D721Med (cell line): ENCODE data around the gene HOXB9.

ENCODE experiments used
- DNase-seq: peaks from one replicate; pipeline ENCODE4 v3.0.0; 2011; ENCODE audit warnings: low spot score; ENCODE audit not compliant: insufficient read length
- FAIRE-seq: peaks from 2 replicates; lab custom pipeline; 2011; peaks lifted over from hg19 to GRCh38; lab: Jason Lieb, UNC
- CTCF ChIP-seq: IDR thresholded peaks from 2 replicates; pipeline ENCODE4 v1.5.1; 2012; ENCODE audit warnings: mild to moderate bottlenecking, control low read depth; ENCODE audit not compliant: insufficient read depth; ENCODE audit errors: missing control alignments

Gene HOXB9

DNA sequence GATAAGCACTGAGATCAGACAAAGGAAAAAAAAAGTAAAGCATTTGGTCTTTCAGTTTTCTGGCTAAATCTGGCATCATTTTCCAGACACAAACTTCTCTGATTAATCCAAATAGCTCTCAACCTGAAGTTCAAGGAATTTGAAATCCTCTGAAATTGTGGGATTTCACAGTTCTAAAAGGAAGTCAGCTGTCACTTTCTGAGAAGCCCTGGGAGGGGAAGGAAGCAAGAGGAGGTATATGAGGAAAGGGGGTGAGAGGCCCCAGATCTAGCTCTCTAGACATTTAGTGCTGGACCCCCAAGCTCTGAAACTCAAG, 17.5 kb upstream of the HOXB9 start:
- TF ChIP-seq CTCF = no peak
- DNase-seq = no peak
- no peak for FAIRE-seq

DNA sequence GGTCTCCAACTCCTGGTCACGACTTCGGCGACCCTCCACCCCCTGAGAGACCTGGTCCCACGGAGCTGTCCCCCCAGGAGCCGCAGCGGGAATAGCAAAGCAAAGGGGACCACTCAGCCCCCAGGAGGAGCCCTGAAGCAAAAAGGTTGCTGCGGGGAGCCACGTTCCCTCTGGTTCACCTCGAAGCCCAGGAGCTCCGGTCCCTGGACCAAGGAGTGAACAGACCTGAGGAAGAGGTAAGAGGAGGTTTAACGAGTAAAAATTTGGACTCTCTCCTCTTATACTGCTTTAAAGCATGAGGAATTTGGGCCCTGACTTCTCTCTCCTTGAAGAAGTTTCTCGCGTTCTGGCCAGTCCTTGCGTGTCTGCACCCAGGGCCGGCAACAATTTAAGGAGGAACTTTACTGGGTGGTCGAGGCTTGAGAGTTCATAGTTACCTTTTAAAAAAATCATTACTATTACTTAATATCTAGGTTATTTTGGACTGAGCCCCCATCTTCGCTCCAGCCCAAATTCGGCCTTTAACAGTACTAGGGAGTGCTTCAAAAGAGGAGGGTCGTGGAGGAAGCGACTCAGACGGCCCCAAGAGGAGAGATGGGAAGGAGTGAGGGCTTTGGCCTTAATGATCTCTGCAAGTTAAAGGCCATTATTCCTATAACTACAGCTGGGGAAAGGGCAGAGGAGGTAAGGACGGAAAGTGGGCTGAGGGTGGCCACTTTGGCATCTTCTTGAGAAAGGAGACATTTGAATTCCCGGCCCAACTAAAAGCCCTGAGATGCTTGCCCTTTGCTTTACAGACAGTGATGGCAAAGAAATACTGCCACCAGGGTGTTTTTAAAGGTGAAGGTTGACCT, 16.9 kb upstream of the HOXB9 start:
- DNase-seq (no peak), FAIRE-seq (no peak)
- TF ChIP-seq CTCF = no peak

GRCh38 chr17:48642059-48642842, 16.1 kb upstream of the HOXB9 start:
- DNase-seq (no peak), FAIRE-seq (no peak)
- TF ChIP-seq CTCF = no peak

DNA sequence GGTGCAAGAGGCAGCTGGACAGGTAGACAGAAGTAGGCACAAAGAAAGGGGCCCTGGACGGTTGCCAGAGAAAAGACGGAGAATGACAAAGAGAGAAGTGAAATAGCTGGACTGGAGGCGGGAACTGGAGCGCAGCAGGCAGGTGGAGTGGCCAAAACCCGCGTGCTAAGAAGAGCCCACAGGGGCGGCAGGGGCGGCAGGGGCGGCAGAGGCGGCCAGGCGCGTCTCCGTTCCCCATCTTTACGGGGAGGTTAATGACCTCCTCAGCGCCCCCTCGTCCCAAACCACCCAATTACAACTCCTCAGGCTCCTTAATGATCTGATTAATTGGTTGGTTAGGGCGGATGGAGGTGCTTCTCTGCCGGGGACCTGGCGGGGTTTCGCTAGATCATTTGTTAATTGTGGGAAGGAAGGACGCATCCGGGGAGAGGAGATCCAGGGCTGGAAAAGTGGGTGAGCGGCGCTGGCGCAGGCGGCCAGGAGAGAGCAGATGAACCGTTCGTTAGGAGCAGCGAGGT, 15.4 kb upstream of the HOXB9 start:
- DNase-seq (no peak), FAIRE-seq (no peak)
- TF ChIP-seq CTCF = no peak

DNA sequence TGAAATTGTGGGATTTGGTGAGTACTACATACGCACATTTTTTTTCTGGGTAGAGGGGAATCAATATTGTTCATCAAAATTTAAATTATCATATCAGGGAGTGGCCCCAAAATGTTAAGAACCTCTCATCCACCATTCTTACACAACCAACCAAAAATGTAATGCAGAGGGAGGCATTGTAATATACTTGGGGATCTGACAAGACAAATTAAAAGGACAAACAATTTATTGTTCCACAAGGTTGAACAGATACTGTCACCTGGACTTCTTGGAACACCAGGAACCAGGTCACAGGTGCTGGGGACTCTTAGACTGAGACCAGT, 14.7 kb upstream of the HOXB9 start:
- no peak for DNase-seq
- no peak for TF ChIP-seq CTCF
- no peak for FAIRE-seq

- DNase-seq (no peak), FAIRE-seq (no peak)
- no peak for TF ChIP-seq CTCF
Measured at GRCh38 chr17:48639982-48640857, 14.1 kb upstream of the HOXB9 start.
